ENCODE data around the gene TM4SF18.

TM4SF18 gene

DNA sequence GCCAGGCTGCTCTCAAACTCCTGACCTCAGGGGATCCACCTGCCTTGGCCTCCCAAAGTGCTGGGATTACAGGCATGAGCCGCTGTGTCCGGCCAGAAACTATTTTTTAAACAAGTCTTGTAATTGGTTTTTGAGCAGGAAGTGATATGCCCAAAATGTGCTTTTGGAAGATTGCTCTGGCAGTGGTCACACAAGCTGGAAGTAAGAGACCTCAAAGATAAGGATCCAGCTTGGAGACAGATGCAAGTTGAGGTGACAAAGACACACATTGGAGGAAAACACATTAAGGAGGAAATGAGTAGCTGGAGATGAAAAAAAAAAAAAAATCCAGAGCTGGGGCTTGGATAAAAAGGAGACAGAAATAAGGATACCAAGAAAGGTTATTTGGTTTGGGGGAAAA is 6.3 kb downstream of the TM4SF18 start:
- Histone ChIP-seq H3K4me1 (ENCODE audit: control insufficient read depth in 2 of 2, insufficient read depth in 1 of 2, low read depth in 1 of 2, low read length in 2 of 2) (no peaks in the 10 kb centered on the region), H2BK12ac (ENCODE audit: low read length) (no peak overlapping the region), H3K4me3 (ENCODE audit: low read length in 2 of 2) (no peak overlapping the region), H2BK120ac (ENCODE audit: low read depth, low read length) (no peak overlapping the region), H3K27me3 (ENCODE audit: control insufficient read depth in 3 of 3, insufficient read depth in 3 of 3, low read depth in 1 of 3, low read length in 3 of 3) (no peaks in the 10 kb centered on the region), H3K18ac (ENCODE audit: low read length) (no peak overlapping the region), H2AFZ (ENCODE audit: low read length) (no peak overlapping the region), H2AK5ac (ENCODE audit: low read depth, low read length) (no peak overlapping the region), H2BK5ac (ENCODE audit: low read length) (no peak overlapping the region), H3K9me3 (replicated peaks in 1 of 2; ENCODE audit: control insufficient read depth in 2 of 2, insufficient read depth in 1 of 2, low read depth in 1 of 2, low read length in 2 of 2) (peaks cover 0 to 7% of the 10 kb centered on the region in 2 donors), H3K14ac (ENCODE audit: low read length) (no peak overlapping the region), H3K4me2 (ENCODE audit: insufficient read depth, low read length, poor library complexity, severe bottlenecking) (no peak overlapping the region), H2BK15ac (ENCODE audit: low read length) (no peak overlapping the region), H3K23ac (ENCODE audit: low read depth, low read length, poor library complexity) (no peak overlapping the region), H4K8ac (ENCODE audit: low read depth, low read length) (no peak overlapping the region), H3K27ac (replicated peaks; ENCODE audit: low read length) (no peak overlapping the region), H3K9ac (ENCODE audit: low read depth, low read length, poor library complexity) (no peak overlapping the region), H3K79me1 (ENCODE audit: low read depth, low read length) (no peaks in the 10 kb centered on the region), H3K4ac (ENCODE audit: low read length) (no peak overlapping the region), H4K91ac (ENCODE audit: low read depth, low read length, poor library complexity) (no peak overlapping the region), H3K36me3 (replicated peaks in 1 of 2; ENCODE audit: control insufficient read depth in 2 of 2, insufficient read depth in 2 of 2, low read length in 2 of 2) (no peaks in the 10 kb centered on the region)
- no peak for DNase-seq (ENCODE audit: low spot score)
- no CpG with 5 or more reads among the region's 2 CpGs for WGBS, 2 donors (ENCODE audit: extremely low coverage in 2 of 2, insufficient read length in 2 of 2, insufficient replicate concordance in 1 of 2)

DNA sequence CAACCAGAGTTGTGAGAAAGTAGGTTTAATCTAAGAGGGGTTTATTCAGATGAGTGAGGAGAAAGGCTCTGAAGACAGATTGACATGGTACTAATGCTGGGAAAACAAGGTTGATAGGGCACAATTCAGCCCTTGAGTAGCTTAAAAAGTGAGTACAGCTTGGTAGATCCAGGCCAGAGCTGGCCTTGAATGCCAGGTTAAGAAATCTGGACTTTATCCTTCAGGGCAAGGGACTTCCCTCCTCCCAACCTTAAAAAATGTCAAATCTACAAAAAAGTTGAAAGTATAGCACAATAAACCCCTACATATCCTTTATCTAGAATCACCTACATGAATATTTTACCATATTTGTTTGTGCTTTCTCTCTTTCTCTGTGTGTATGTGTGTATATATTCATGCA is 7.9 kb downstream of the TM4SF18 start:
- DNase-seq (ENCODE audit: low spot score): no peak
- H3K4me1 ChIP-seq (ENCODE audit: control insufficient read depth in 2 of 2, insufficient read depth in 1 of 2, low read depth in 1 of 2, low read length in 2 of 2): no peaks in the 10 kb centered on the region
- no peak overlapping the region for H2AK5ac ChIP-seq (ENCODE audit: low read depth, low read length)
- no peak overlapping the region for H3K4me3 ChIP-seq (ENCODE audit: low read length in 2 of 2)
- H2BK15ac ChIP-seq (ENCODE audit: low read length): no peak overlapping the region
- H2AFZ ChIP-seq (ENCODE audit: low read length): no peak overlapping the region
- H2BK5ac ChIP-seq (ENCODE audit: low read length): no peak overlapping the region
- H2BK12ac ChIP-seq (ENCODE audit: low read length): no peak overlapping the region
- H2BK120ac ChIP-seq (ENCODE audit: low read depth, low read length): no peak overlapping the region
- no peak overlapping the region for H3K9ac ChIP-seq (ENCODE audit: low read depth, low read length, poor library complexity)
- no peak overlapping the region for H3K23ac ChIP-seq (ENCODE audit: low read depth, low read length, poor library complexity)
- H3K18ac ChIP-seq (ENCODE audit: low read length): no peak overlapping the region
- H3K9me3 ChIP-seq (replicated peaks in 1 of 2; ENCODE audit: control insufficient read depth in 2 of 2, insufficient read depth in 1 of 2, low read depth in 1 of 2, low read length in 2 of 2): peaks cover 0 to 7% of the 10 kb centered on the region in 2 donors
- H3K27me3 ChIP-seq (ENCODE audit: control insufficient read depth in 3 of 3, insufficient read depth in 3 of 3, low read depth in 1 of 3, low read length in 3 of 3): no peaks in the 10 kb centered on the region
- H3K36me3 ChIP-seq (replicated peaks in 1 of 2; ENCODE audit: control insufficient read depth in 2 of 2, insufficient read depth in 2 of 2, low read length in 2 of 2): no peaks in the 10 kb centered on the region
- H3K79me1 ChIP-seq (ENCODE audit: low read depth, low read length): no peaks in the 10 kb centered on the region
- H4K8ac ChIP-seq (ENCODE audit: low read depth, low read length): no peak overlapping the region
- H3K4ac ChIP-seq (ENCODE audit: low read length): no peak overlapping the region
- no peak overlapping the region for H3K27ac ChIP-seq (replicated peaks; ENCODE audit: low read length)
- H3K14ac ChIP-seq (ENCODE audit: low read length): no peak overlapping the region
- no peak overlapping the region for H3K4me2 ChIP-seq (ENCODE audit: insufficient read depth, low read length, poor library complexity, severe bottlenecking)
- H4K91ac ChIP-seq (ENCODE audit: low read depth, low read length, poor library complexity): no peak overlapping the region

DNA sequence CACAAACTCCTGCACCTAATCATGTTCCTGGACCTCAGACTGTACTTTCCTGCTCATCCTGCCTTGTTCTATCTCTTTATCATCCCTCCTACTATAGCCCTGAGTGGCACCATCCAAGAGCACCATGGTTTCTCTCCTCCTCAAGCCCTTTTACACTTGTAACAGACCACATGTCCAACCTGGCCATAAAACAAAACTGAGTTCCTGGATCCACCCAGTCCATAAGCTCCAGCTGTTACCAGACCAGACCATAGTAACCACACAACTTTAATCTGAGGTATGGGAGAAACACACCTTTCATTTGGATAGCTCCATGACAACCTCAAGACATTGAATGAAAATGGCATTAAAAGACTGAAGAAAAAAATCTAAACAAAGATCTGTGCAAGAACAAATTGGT is 9.1 kb downstream of the TM4SF18 start:
- no peaks in the 10 kb centered on the region for H3K36me3 ChIP-seq (replicated peaks in 1 of 2; ENCODE audit: control insufficient read depth in 2 of 2, insufficient read depth in 2 of 2, low read length in 2 of 2)
- no peak overlapping the region for H2BK5ac ChIP-seq (ENCODE audit: low read length)
- H3K23ac ChIP-seq (ENCODE audit: low read depth, low read length, poor library complexity): no peak overlapping the region
- H3K4me1 ChIP-seq (ENCODE audit: control insufficient read depth in 2 of 2, insufficient read depth in 1 of 2, low read depth in 1 of 2, low read length in 2 of 2): peaks cover 0 to 8% of the 10 kb centered on the region in 2 donors
- no peak overlapping the region for H3K27ac ChIP-seq (replicated peaks; ENCODE audit: low read length)
- H3K9me3 ChIP-seq (replicated peaks in 1 of 2; ENCODE audit: control insufficient read depth in 2 of 2, insufficient read depth in 1 of 2, low read depth in 1 of 2, low read length in 2 of 2): peaks cover 0 to 7% of the 10 kb centered on the region in 2 donors
- no peak overlapping the region for H2BK15ac ChIP-seq (ENCODE audit: low read length)
- no peaks in the 10 kb centered on the region for H3K27me3 ChIP-seq (ENCODE audit: control insufficient read depth in 3 of 3, insufficient read depth in 3 of 3, low read depth in 1 of 3, low read length in 3 of 3)
- H4K8ac ChIP-seq (ENCODE audit: low read depth, low read length): no peak overlapping the region
- H3K4me2 ChIP-seq (ENCODE audit: insufficient read depth, low read length, poor library complexity, severe bottlenecking): no peak overlapping the region
- H4K91ac ChIP-seq (ENCODE audit: low read depth, low read length, poor library complexity): no peak overlapping the region
- no peak overlapping the region for H2AK5ac ChIP-seq (ENCODE audit: low read depth, low read length)
- H2BK12ac ChIP-seq (ENCODE audit: low read length): no peak overlapping the region
- no peak overlapping the region for H3K9ac ChIP-seq (ENCODE audit: low read depth, low read length, poor library complexity)
- no peak overlapping the region for H3K14ac ChIP-seq (ENCODE audit: low read length)
- DNase-seq (ENCODE audit: low spot score): no peak
- no peak overlapping the region for H3K4me3 ChIP-seq (ENCODE audit: low read length in 2 of 2)
- H3K18ac ChIP-seq (ENCODE audit: low read length): no peak overlapping the region
- no peak overlapping the region for H2BK120ac ChIP-seq (ENCODE audit: low read depth, low read length)
- H2AFZ ChIP-seq (ENCODE audit: low read length): no peak overlapping the region
- H3K79me1 ChIP-seq (ENCODE audit: low read depth, low read length): no peaks in the 10 kb centered on the region
- no peak overlapping the region for H3K4ac ChIP-seq (ENCODE audit: low read length)

DNA sequence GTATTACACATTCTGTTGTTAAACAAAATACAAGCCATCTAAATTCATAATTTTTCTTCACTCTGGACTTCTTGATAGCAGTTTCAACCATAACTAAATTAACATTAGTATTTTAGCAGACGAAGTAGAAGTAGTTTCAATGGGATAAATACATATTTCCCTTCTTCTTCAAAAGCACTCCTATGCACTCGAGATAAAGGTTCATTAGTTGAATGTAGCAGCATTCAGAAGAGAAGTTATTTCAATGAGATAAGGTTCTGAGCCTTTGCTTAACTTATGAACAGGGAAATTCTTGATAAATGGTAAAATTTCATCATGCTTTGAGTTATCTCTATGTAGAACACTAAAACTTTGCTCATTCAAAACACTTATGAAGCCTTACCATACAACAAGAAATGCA is 11.8 kb downstream of the TM4SF18 start:
- Histone ChIP-seq H3K4ac (ENCODE audit: low read length) (no peak overlapping the region), H4K91ac (ENCODE audit: low read depth, low read length, poor library complexity) (no peak overlapping the region), H2BK12ac (ENCODE audit: low read length) (no peak overlapping the region), H2BK15ac (ENCODE audit: low read length) (no peak overlapping the region), H2AK5ac (ENCODE audit: low read depth, low read length) (no peak overlapping the region), H4K8ac (ENCODE audit: low read depth, low read length) (no peak overlapping the region), H2BK120ac (ENCODE audit: low read depth, low read length) (no peak overlapping the region), H2BK5ac (ENCODE audit: low read length) (no peak overlapping the region), H3K36me3 (replicated peaks in 1 of 2; ENCODE audit: control insufficient read depth in 2 of 2, insufficient read depth in 2 of 2, low read length in 2 of 2) (no peaks in the 10 kb centered on the region), H2AFZ (ENCODE audit: low read length) (no peak overlapping the region), H3K4me2 (ENCODE audit: insufficient read depth, low read length, poor library complexity, severe bottlenecking) (no peak overlapping the region), H3K23ac (ENCODE audit: low read depth, low read length, poor library complexity) (no peak overlapping the region), H3K18ac (ENCODE audit: low read length) (no peak overlapping the region), H3K79me1 (ENCODE audit: low read depth, low read length) (no peaks in the 10 kb centered on the region), H3K4me1 (ENCODE audit: control insufficient read depth in 2 of 2, insufficient read depth in 1 of 2, low read depth in 1 of 2, low read length in 2 of 2) (peaks cover 0 to 11% of the 10 kb centered on the region in 2 donors), H3K4me3 (ENCODE audit: low read length in 2 of 2) (no peak overlapping the region), H3K27me3 (ENCODE audit: control insufficient read depth in 3 of 3, insufficient read depth in 3 of 3, low read depth in 1 of 3, low read length in 3 of 3) (no peaks in the 10 kb centered on the region), H3K9ac (ENCODE audit: low read depth, low read length, poor library complexity) (no peak overlapping the region), H3K9me3 (replicated peaks in 1 of 2; ENCODE audit: control insufficient read depth in 2 of 2, insufficient read depth in 1 of 2, low read depth in 1 of 2, low read length in 2 of 2) (peaks cover 0 to 7% of the 10 kb centered on the region in 2 donors), H3K14ac (ENCODE audit: low read length) (no peak overlapping the region), H3K27ac (replicated peaks; ENCODE audit: low read length) (no peak overlapping the region)
- DNase-seq (ENCODE audit: low spot score): no peak
- WGBS, 2 donors (ENCODE audit: extremely low coverage in 2 of 2, insufficient read length in 2 of 2, insufficient replicate concordance in 1 of 2): no CpG with 5 or more reads among the region's 2 CpGs
